ENCODE data around the gene STPG4.
"Not testable (repeated sequence)": the region's sequence is repeated elsewhere in the genome, so short reads cannot be mapped to it uniquely, and the experiment has no call there.

STPG4 gene, protein sequence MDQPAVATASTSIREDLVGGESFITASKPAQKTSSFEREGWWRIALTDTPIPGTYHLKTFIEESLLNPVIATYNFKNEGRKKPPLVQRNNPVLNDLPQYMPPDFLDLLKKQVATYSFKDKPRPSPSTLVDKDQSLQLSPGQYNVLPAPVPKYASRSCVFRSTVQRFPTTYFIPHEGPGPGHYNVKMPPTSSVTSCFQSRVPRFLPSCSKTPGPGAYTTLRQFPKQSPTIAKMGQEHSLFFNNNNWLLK

GRCh38 chr2:47155091-47155876, at the start of gene STPG4:
TSS of gene STPG4 (minus strand) at chr2:47155308. CDS start at chr2:47155251, 57 bp downstream.
- no peak for DNase-seq

DNA sequence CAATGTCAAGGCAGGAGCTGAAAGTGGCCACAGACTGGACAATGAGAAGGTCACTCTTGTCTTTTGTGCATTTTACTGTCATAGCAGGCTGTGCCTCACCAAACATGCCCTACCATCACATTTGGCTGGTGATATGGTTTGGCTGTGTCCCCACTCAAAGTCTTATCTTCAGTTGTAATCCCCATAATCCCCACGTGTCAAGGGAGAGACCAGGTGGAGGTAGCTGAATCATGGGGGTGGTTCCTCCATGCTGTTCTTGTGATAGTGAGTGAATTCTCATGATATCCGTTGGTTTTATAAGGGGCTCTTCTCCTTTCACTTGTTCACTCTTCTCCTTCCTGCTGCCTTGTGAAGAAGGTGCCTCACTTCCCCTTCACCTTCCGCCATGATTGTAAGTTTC, 49.6 kb upstream of the STPG4 start:
- DNase-seq: no peak

DNA sequence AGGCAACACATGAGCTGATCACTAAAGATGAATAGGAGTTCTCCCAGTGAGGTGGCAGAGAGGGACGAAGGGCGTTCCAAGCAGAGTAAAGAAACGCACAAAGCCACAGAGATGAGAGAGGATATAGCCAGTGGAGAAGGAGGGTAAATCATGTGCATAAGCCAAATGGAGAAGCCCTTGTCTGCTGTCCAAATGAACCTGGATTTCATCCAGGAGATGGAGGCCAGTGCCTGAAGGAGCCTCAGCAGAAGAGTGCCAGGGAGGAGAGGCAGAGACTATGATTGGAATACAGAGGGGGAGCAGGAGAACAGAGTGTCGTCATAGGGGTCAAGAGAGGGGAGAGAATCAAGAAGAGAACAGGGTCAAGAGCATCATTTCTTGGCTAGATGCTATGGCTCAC, 48.9 kb upstream of the STPG4 start:
- no peak for DNase-seq

DNA sequence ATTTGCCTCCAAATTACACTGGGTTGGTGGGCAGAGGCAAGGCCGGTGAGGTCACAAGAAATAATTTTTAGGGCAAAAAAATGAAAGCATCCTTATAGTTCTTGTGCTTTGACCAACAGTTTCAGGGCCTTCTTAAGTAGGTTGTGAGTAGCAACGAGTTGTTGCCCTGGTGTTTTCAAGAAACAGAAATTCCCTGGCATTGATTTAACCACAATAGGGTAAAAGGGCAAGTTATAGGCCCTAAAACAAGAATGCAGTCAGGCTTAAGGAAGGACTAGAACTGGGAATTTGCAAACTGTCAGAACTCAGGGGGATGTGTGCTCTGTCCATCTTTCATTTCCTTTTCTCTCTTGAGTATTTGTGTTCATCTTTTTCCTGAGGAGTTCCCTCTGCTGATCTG, 46.1 kb upstream of the STPG4 start:
- peak; percentile 15 for DNase-seq

GRCh38 chr2:47198985-47199451, 43.9 kb upstream of the STPG4 start:
- peak; percentile 100 for DNase-seq

DNA sequence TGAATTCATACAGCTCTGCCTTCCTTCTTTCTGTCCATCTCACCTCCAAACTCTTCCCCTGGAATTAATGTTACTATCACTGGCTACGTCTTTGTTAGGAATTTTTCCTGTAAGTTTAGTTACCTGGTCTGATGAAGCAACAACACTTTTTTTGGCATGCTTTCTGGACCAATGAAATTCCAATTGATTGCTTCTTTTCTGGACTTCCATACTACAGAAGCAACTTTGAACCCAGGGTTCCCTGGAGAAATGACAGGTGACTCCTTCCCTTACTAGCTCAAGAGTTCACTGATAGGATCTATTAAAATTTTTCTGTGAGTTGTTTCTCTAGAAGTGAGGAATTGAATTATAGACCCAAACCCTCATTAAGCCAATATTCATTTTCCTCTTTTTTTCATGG, 41.4 kb upstream of the STPG4 start:
- DNase-seq: no peak

- DNase-seq: no peak
Observed at GRCh38 chr2:47196046-47196445, 40.9 kb upstream of the STPG4 start.

- DNase-seq: peak; percentile 72
Observed at GRCh38 chr2:47195148-47195547, 40.0 kb upstream of the STPG4 start.

DNA sequence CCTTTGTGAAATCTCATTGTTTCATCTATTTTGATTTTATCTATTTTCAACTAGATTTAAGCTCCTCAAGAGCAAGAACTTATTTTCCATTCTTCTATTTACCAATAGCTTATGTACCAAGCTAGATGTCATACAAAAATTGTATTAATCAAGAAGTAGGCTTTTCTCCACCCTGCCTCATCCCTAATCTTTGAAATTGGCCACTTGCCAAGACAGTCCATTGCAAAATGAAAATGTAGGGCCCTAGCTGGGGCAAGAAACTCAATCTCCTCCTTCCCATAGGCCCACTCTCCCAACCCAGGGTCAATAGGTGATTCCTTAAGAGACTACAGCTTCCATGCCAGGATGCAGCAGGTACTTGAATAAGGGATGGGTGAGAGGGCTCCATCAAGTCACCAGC, 39.3 kb upstream of the STPG4 start:
- DNase-seq: no peak

DNA sequence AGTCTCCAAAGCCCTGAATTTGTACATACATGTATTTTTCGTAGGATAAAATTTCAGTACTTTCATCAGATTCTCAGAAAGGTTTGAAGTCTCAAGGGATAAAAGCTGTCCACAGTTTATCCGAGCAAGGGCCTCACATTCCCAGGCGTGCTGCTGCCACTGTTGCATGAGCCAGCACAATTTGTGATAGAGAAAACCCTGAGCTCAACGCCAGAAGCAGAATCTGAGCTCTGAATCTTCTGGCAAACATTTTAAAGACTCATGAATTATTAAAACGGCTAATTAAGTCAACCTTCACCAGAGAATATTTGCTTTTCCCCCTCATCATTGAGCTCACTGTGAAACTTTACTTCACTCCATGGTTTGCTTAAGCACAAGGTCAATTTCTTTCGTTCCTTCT, 38.5 kb upstream of the STPG4 start:
- peak; percentile 49 for DNase-seq

- DNase-seq: peak; percentile 88
Observed at GRCh38 chr2:47190188-47190881, 35.2 kb upstream of the STPG4 start.

GRCh38 chr2:47189635-47190034, 34.5 kb upstream of the STPG4 start:
- DNase-seq: peak; percentile 98

DNA sequence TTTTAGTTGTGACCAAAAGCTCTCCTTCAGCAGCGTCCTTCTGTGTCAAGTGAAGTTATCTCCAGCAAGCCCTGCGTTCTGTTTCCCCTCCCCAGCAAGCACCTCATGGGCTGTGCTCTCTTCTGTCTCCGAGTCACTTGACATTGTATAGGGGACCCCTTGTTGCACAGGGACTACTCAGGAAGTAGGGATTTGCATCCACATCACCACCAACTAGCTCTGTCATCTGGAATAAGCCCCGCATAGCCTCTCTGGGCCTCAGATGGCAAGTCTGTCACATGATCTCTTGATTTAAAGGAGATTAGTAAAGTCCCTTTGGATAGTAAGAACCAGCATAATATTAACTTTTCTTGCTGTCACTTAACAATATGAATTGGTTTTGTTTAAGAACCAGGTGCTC, 32.0 kb upstream of the STPG4 start:
- DNase-seq: no peak

DNA sequence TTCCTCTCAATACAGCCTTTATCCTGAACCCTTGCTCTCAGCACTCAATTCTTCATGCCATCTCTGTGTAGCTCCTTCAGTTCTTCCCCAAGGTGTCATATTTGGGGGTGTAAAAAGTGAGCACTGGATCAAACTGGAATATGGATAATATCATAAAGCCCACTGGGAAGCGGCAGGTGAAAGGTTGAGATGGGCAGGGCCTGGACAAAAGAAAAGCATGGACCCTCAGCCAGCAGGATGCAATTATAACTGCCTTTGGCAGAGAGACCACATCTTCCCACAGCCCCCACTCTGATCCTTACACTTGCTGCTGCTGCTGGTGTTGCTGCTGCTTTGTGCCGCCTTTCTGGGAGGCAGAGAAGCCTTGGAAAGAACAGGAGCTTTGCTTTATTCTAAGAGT, 31.2 kb upstream of the STPG4 start:
- DNase-seq: no peak

DNA sequence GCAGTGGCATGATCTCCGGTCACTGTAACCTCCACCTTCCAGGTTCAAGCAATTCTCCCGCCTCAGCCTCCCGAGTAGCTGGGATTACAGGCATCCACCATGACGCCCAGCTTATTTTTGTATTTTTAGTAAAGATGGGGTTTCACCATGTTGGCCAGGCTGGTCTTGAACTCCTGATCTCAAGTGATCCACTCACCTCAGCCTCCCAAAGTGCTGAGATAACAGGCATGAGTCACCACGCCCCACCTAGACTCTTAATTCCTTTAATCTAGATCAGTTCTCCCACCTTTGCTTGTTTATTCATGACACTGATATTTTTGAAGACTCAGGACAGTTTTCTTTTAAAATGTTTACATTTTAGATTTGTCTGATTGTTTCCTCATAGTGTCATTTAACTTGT, 30.0 kb upstream of the STPG4 start:
- DNase-seq: not testable (repeated sequence)

- DNase-seq: no peak
Observed at GRCh38 chr2:47181176-47181575, 26.1 kb upstream of the STPG4 start.

GRCh38 chr2:47180531-47180930, 25.4 kb upstream of the STPG4 start:
- DNase-seq: peak; percentile 47

- DNase-seq: no peak
Observed at GRCh38 chr2:47179388-47179787, 24.3 kb upstream of the STPG4 start.

DNA sequence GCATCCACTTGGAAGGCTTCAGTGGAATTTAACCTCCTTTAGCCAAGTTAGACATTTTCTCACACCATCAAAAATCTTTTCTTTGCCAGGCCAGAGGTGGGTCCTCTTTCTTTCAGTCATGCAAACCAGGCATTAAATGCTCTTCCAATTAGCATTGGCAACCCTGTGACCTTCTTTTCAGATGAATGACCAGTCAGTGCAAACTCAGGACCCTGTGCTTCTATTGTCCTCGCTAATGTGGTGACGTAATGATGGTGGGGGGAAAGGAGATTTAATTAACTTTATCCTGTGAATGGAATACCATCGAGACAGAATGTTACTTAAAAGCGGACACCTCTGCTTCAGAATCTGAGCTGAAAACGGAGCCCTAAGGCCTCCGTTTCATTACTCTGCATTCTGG, 23.2 kb upstream of the STPG4 start:
- DNase-seq: no peak

- DNase-seq: no peak
Observed at GRCh38 chr2:47177043-47177565, 22.0 kb upstream of the STPG4 start.

DNA sequence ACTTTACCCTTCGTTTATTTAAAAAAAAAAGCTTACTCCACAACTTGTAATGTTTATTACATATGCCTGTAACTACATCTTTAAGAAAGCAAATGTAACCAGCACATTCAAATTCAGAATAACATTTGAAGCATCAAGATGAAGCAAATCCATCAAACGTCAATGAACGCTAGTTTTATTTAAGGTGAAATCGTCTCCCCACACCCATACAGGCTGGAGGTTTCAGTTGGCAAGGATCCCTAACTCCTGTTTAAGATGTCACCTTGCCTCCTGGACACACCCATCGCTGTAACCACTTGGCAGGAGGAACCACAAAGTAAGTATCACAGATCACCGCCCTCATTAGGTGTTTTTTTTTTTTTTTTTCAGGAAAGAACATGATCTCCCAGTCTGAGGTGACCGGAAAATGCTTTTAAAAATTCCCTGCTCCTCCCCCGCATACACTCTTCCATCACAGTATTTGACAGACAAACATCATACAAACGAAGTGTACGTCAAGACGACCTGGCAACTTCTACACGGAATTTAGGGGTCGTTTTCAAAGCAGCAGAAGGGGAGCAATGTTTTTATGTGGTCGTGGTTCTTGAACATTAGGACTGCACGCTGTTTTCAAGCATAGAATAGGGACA, 19.7 kb upstream of the STPG4 start:
- peak; percentile 41 for DNase-seq

GRCh38 chr2:47173986-47174732, 19.1 kb upstream of the STPG4 start:
- no peak for DNase-seq
